Testis (tissue), 3 donors: Measurements from ENCODE around the gene MYBPH. TPM values are rescaled to one million over a fixed set of nuclear protein-coding genes. Genes with fewer than 3 reads are reported as not detected.
A peak's percentile ranks its signal among the peaks of the same experiment; 100 is the strongest.

ENCODE experiments used
- DNase-seq: peaks from one replicate; pipeline ENCODE4 v3.0.0-alpha.2; 2019
- H3K27ac ChIP-seq, 2 donors: fragments of 200-600 bp; sonication (generic); one replicate each; pipeline ENCODE4 v1.5.1; 2019
- H3K27me3 ChIP-seq: fragments of 200-600 bp; sonication (generic); one replicate; pipeline ENCODE4 v1.5.1; 2019
- H3K36me3 ChIP-seq: fragments of 200-600 bp; sonication (generic); one replicate; pipeline ENCODE4 v1.5.1; 2017; ENCODE audit warnings: low read depth; ENCODE audit errors: missing control alignments
- H3K4me1 ChIP-seq: fragments of 200-600 bp; sonication (generic); one replicate; pipeline ENCODE4 v1.5.1; 2019
- H3K4me3 ChIP-seq, 2 donors: fragments of 200-600 bp; sonication (generic); one replicate each; pipeline ENCODE4 v1.5.1; 2017 to 2019
- H3K9me3 ChIP-seq: fragments of 200-600 bp; sonication (generic); one replicate; pipeline ENCODE4 v1.5.1; 2017
- CTCF ChIP-seq, 3 experiments: fragments of 450-650 bp in 2 of 3; fragments of 200-600 bp in 1 of 3; sonication (generic) in 1 of 3; IDR thresholded peaks; one replicate each; pipeline ENCODE4 v1.5.1; 2016 to 2019; ENCODE audit warnings: antibody characterized with exemption in 3 of 3, mild to moderate bottlenecking in 2 of 3, moderate library complexity in 1 of 3
- POLR2A ChIP-seq: fragments of 450-650 bp; IDR thresholded peaks from one replicate; pipeline ENCODE4 v1.6.1; 2017; ENCODE audit warnings: antibody characterized with exemption, mild to moderate bottlenecking, moderate library complexity
- WGBS, 2 donors: methylation state at CpG; one replicate each; pipeline ENCODE4 v1.1.5; 2018; 5-methylcytosine and 5-hydroxymethylcytosine counted together
- intact Hi-C: fragments of 100-400 bp; cut with DNase I; formaldehyde crosslinking; loops from one replicate; pipeline ENCODE4 v1.15.1; 2023; ENCODE audit warnings: low total_unique reads
- polyA plus RNA-seq: library from polyadenylated mRNA; stranded (reverse); fragments of 350-450 nt; fragmentation: Illumina TruSeq; extraction: RNeasy Lipid Tissue Mini Kit (QIAGEN cat#74804); gene quantifications from one replicate; pipeline ENCODE4 v1.2.3, GENCODE V29; 2014; ENCODE audit warnings: low read depth, low replicate concordance; ENCODE audit not compliant: insufficient read depth
- total RNA-seq, 2 donors: library from RNA; depleted of rRNA; stranded (reverse); fragments of >200 nt; gene quantifications; one replicate each; pipeline ENCODE4 v1.2.3, GENCODE V29; 2016

Gene MYBPH
- total and polyA plus RNA-seq, 3 donors from 2014 or later: 0.16 to 2.9 (median 0.25) TPM

- intact Hi-C loops: no loop called here
- peak overlapping the region; percentile 20 to 21 for H3K27ac ChIP-seq
- peaks cover 32% of the 10 kb centered on the region for H3K4me1 ChIP-seq
- TF ChIP-seq CTCF (IDR thresholded peaks at IDR 0.05): no peak
- TF ChIP-seq POLR2A: no peak
- no peaks in the 10 kb centered on the region for H3K27me3 ChIP-seq
- no peak for DNase-seq
- no peak overlapping the region for H3K4me3 ChIP-seq
- 80 to 93% methylated on average over 3 to 5 of the region's 5 CpGs for WGBS, 2 donors
- H3K9me3 ChIP-seq: no peaks in the 10 kb centered on the region
- no peaks in the 10 kb centered on the region for H3K36me3 ChIP-seq
These were observed 32.8 kb downstream of the MYBPH start for GRCh38 chr1:203142684-203143408.

GRCh38 chr1:203142124-203142523 is 33.5 kb downstream of the MYBPH start:
- no peaks in the 10 kb centered on the region for H3K9me3 ChIP-seq
- WGBS, 2 donors: 88 to 91% methylated on average over 6 of the region's 6 CpGs
- intact Hi-C loops: no loop called here
- H3K4me3 ChIP-seq: no peak overlapping the region
- no peak overlapping the region for H3K27ac ChIP-seq
- no peak for TF ChIP-seq POLR2A
- TF ChIP-seq CTCF (IDR thresholded peaks at IDR 0.05): no peak
- no peaks in the 10 kb centered on the region for H3K36me3 ChIP-seq
- no peaks in the 10 kb centered on the region for H3K27me3 ChIP-seq
- H3K4me1 ChIP-seq: peaks cover 32% of the 10 kb centered on the region
- DNase-seq: no peak

- intact Hi-C loops: no loop called here
- 46 to 55% methylated on average over 2 to 5 of the region's 5 CpGs for WGBS, 2 donors
These were observed 34.7 kb downstream of the MYBPH start for GRCh38 chr1:203140743-203141520.

GRCh38 chr1:203139976-203140475 is 35.6 kb downstream of the MYBPH start:
- WGBS, 2 donors: 81 to 89% methylated on average over 8 of the region's 8 CpGs
- no peak for TF ChIP-seq CTCF (IDR thresholded peaks at IDR 0.05)
- TF ChIP-seq POLR2A: no peak
- intact Hi-C loops: no loop called here

More at GRCh38 chr1:203140743-203141520, 34.7 kb downstream of the MYBPH start:
- Histone ChIP-seq H3K4me1 (peaks cover 23% of the 10 kb centered on the region), H3K27me3 (no peaks in the 10 kb centered on the region), H3K9me3 (no peaks in the 10 kb centered on the region), H3K36me3 (no peaks in the 10 kb centered on the region), H3K4me3 (no peak overlapping the region), H3K27ac (no peak overlapping the region)
- TF ChIP-seq CTCF (IDR thresholded peaks at IDR 0.05) (no peak), POLR2A (no peak)
- DNase-seq: no peak

More at GRCh38 chr1:203139976-203140475, 35.6 kb downstream of the MYBPH start:
- no peaks in the 10 kb centered on the region for H3K27me3 ChIP-seq
- no peak overlapping the region for H3K27ac ChIP-seq
- peaks cover 15% of the 10 kb centered on the region for H3K4me1 ChIP-seq
- H3K9me3 ChIP-seq: no peaks in the 10 kb centered on the region
- H3K4me3 ChIP-seq: no peak overlapping the region
- no peak for DNase-seq
- H3K36me3 ChIP-seq: no peaks in the 10 kb centered on the region
